Immature natural killer cell (primary cell): Measurements from ENCODE around the gene BACE1. TPM values are rescaled to one million over a fixed set of nuclear protein-coding genes. Genes with fewer than 3 reads are reported as not detected.
"Not testable (repeated sequence)": the region's sequence is repeated elsewhere in the genome, so short reads cannot be mapped to it uniquely, and the experiment has no call there.

Experiments
- DNase-seq, 3 donors: peaks; one replicate each; pipeline ENCODE4 v3.0.0; 2022; ENCODE audit warnings: mixed read lengths in 1 of 3
- H3K27ac Mint-ChIP-seq, 6 donors: one replicate each; pipeline ENCODE4 v1.8.0; 2020; ENCODE audit warnings: mixed read lengths in 6 of 6, mild to moderate bottlenecking in 5 of 6, inconsistent platforms in 4 of 6, moderate library complexity in 3 of 6
- H3K27me3 Mint-ChIP-seq, 3 donors: one replicate each; pipeline ENCODE4 v1.8.0; 2020 to 2021; ENCODE audit warnings: low read depth in 3 of 3, mild to moderate bottlenecking in 3 of 3, mixed read lengths in 3 of 3, moderate library complexity in 3 of 3, inconsistent platforms in 1 of 3
- H3K36me3 Mint-ChIP-seq, 3 donors: one replicate each; pipeline ENCODE4 v1.8.0; 2020; ENCODE audit warnings: mixed read lengths in 3 of 3, inconsistent platforms in 2 of 3, mild to moderate bottlenecking in 2 of 3
- H3K4me1 Mint-ChIP-seq, 2 donors: one replicate each; pipeline ENCODE4 v1.8.0; 2020; ENCODE audit warnings: inconsistent platforms in 2 of 2, mild to moderate bottlenecking in 2 of 2, mixed read lengths in 2 of 2, moderate library complexity in 1 of 2
- H3K4me3 Mint-ChIP-seq, 5 donors: one replicate each; pipeline ENCODE4 v1.8.0; 2020; ENCODE audit warnings: mild to moderate bottlenecking in 5 of 5, mixed read lengths in 5 of 5, inconsistent platforms in 3 of 5, moderate library complexity in 3 of 5
- H3K9me3 Mint-ChIP-seq, 6 donors: one replicate each; pipeline ENCODE4 v1.8.0; 2020; ENCODE audit warnings: mild to moderate bottlenecking in 6 of 6, mixed read lengths in 6 of 6, inconsistent platforms in 4 of 6, moderate library complexity in 3 of 6
- polyA plus RNA-seq, 3 donors: library from polyadenylated mRNA; unstranded; fragments of 300-500 nt; fragmentation: Illumina TruSeq; gene quantifications; one replicate each; pipeline ENCODE4 v1.2.3, GENCODE V29; 2021

Gene BACE1
- 1 to 10 TPM in 1 of 3 donors, under 1 TPM in 1, not detected in 1; 0.04 to 1.0 TPM for polyA plus RNA-seq

GRCh38 chr11:117316197-117316961, at the start of gene BACE1:
TSS of gene BACE1 (minus strand) at chr11:117316256. CDS start at chr11:117315795, 461 bp downstream.
- Mint-ChIP-seq H3K9me3 (no peaks in the 10 kb centered on the region), H3K27ac (peak within 1 kb of the TSS in 1 of 6 donors; percentile 4), H3K27me3 (peaks cover 7 to 12% (median 11%) of the 10 kb centered on the region in 3 donors), H3K4me1 (peaks cover 8 to 13% of the 10 kb centered on the region in 2 donors), H3K36me3 (no peaks in the 10 kb centered on the region), H3K4me3 (peak within 1 kb of the TSS; percentile 64 to 72 (median 66))
- DNase-seq: no peak

- Mint-ChIP-seq H3K9me3 (no peaks in the 10 kb centered on the region), H3K36me3 (peaks cover 31 to 54% (median 40%) of the 10 kb centered on the region in 3 donors), H3K27ac (no peak overlapping the region), H3K4me3 (no peak overlapping the region), H3K27me3 (no peaks in the 10 kb centered on the region), H3K4me1 (no peaks in the 10 kb centered on the region)
- no peak for DNase-seq
These were observed 45.4 kb upstream of the BACE1 start for GRCh38 chr11:117361432-117361831.

GRCh38 chr11:117356126-117356890, 40.3 kb upstream of the BACE1 start:
- Mint-ChIP-seq H3K4me3 (no peak overlapping the region), H3K27ac (no peak overlapping the region), H3K27me3 (no peaks in the 10 kb centered on the region), H3K9me3 (no peaks in the 10 kb centered on the region), H3K4me1 (no peaks in the 10 kb centered on the region), H3K36me3 (peaks cover 8 to 33% (median 30%) of the 10 kb centered on the region in 3 donors)
- no peak for DNase-seq

GRCh38 chr11:117354550-117354949, 38.5 kb upstream of the BACE1 start:
- Mint-ChIP-seq H3K4me1 (no peaks in the 10 kb centered on the region), H3K4me3 (no peak overlapping the region), H3K27me3 (no peaks in the 10 kb centered on the region), H3K27ac (no peak overlapping the region), H3K9me3 (no peaks in the 10 kb centered on the region), H3K36me3 (peaks cover 13 to 30% (median 25%) of the 10 kb centered on the region in 3 donors)
- no peak for DNase-seq

GRCh38 chr11:117345039-117345438, 29.0 kb upstream of the BACE1 start:
- H3K27ac Mint-ChIP-seq: no peak overlapping the region
- H3K36me3 Mint-ChIP-seq: peaks cover 5 to 43% (median 14%) of the 10 kb centered on the region in 3 donors
- H3K9me3 Mint-ChIP-seq: no peaks in the 10 kb centered on the region
- no peaks in the 10 kb centered on the region for H3K4me1 Mint-ChIP-seq
- H3K27me3 Mint-ChIP-seq: peaks cover 0 to 1% (median 0%) of the 10 kb centered on the region in 3 donors
- no peak for DNase-seq
- no peak overlapping the region for H3K4me3 Mint-ChIP-seq

GRCh38 chr11:117337076-117337475, 21.0 kb upstream of the BACE1 start:
- Mint-ChIP-seq H3K4me1 (peaks cover 0 to 2% of the 10 kb centered on the region in 2 donors), H3K9me3 (no peaks in the 10 kb centered on the region), H3K4me3 (no peak overlapping the region), H3K36me3 (peaks cover 14 to 37% (median 14%) of the 10 kb centered on the region in 3 donors), H3K27ac (no peak overlapping the region), H3K27me3 (peaks cover 0 to 2% (median 0%) of the 10 kb centered on the region in 3 donors)
- DNase-seq: no peak

GRCh38 chr11:117335399-117335798, 19.3 kb upstream of the BACE1 start:
- no peak overlapping the region for H3K4me3 Mint-ChIP-seq
- no peak overlapping the region for H3K27ac Mint-ChIP-seq
- H3K36me3 Mint-ChIP-seq: peaks cover 14 to 31% (median 14%) of the 10 kb centered on the region in 3 donors
- H3K4me1 Mint-ChIP-seq: peaks cover 0 to 2% of the 10 kb centered on the region in 2 donors
- DNase-seq: no peak
- no peaks in the 10 kb centered on the region for H3K9me3 Mint-ChIP-seq
- peaks cover 0 to 2% (median 0%) of the 10 kb centered on the region in 3 donors for H3K27me3 Mint-ChIP-seq

GRCh38 chr11:117334896-117335295, 18.8 kb upstream of the BACE1 start:
- no peaks in the 10 kb centered on the region for H3K27me3 Mint-ChIP-seq
- H3K27ac Mint-ChIP-seq: no peak overlapping the region
- DNase-seq: no peak
- H3K4me1 Mint-ChIP-seq: peaks cover 2 to 3% of the 10 kb centered on the region in 2 donors
- peaks cover 14 to 26% (median 14%) of the 10 kb centered on the region in 3 donors for H3K36me3 Mint-ChIP-seq
- H3K4me3 Mint-ChIP-seq: no peak overlapping the region
- no peaks in the 10 kb centered on the region for H3K9me3 Mint-ChIP-seq

GRCh38 chr11:117333917-117334316, 17.9 kb upstream of the BACE1 start:
- H3K9me3 Mint-ChIP-seq: no peaks in the 10 kb centered on the region
- DNase-seq: no peak
- no peak overlapping the region for H3K4me3 Mint-ChIP-seq
- no peak overlapping the region for H3K27ac Mint-ChIP-seq
- peaks cover 11 to 20% (median 11%) of the 10 kb centered on the region in 3 donors for H3K36me3 Mint-ChIP-seq
- H3K27me3 Mint-ChIP-seq: no peaks in the 10 kb centered on the region
- H3K4me1 Mint-ChIP-seq: peaks cover 2 to 6% of the 10 kb centered on the region in 2 donors

GRCh38 chr11:117332843-117333242, 16.8 kb upstream of the BACE1 start:
- peak overlapping the region in 1 of 6 donors; percentile 5 for H3K27ac Mint-ChIP-seq
- no peak for DNase-seq
- peaks cover 4 to 16% (median 5%) of the 10 kb centered on the region in 3 donors for H3K36me3 Mint-ChIP-seq
- H3K4me1 Mint-ChIP-seq: peaks cover 2 to 6% of the 10 kb centered on the region in 2 donors
- H3K4me3 Mint-ChIP-seq: no peak overlapping the region
- no peaks in the 10 kb centered on the region for H3K9me3 Mint-ChIP-seq
- H3K27me3 Mint-ChIP-seq: no peaks in the 10 kb centered on the region

- no peak overlapping the region for H3K27ac Mint-ChIP-seq
- peaks cover 2 to 10% of the 10 kb centered on the region in 2 donors for H3K4me1 Mint-ChIP-seq
- DNase-seq: no peak
- no peaks in the 10 kb centered on the region for H3K27me3 Mint-ChIP-seq
- no peaks in the 10 kb centered on the region for H3K9me3 Mint-ChIP-seq
- H3K36me3 Mint-ChIP-seq: peaks cover 0 to 5% (median 0%) of the 10 kb centered on the region in 3 donors
- no peak overlapping the region for H3K4me3 Mint-ChIP-seq
These were observed 12.4 kb upstream of the BACE1 start for GRCh38 chr11:117328375-117329010.

GRCh38 chr11:117327567-117328374, 11.7 kb upstream of the BACE1 start, which contains the start of gene CEP164:
TSS of gene CEP164 (plus strand) at chr11:117327854. CDS start at chr11:117338587, 10,733 bp downstream.
- Mint-ChIP-seq H3K4me1 (peaks cover 2 to 10% of the 10 kb centered on the region in 2 donors), H3K9me3 (no peaks in the 10 kb centered on the region), H3K36me3 (peaks cover 0 to 5% (median 0%) of the 10 kb centered on the region in 3 donors), H3K4me3 (peak within 1 kb of the TSS in 2 of 5 donors; percentile 52 to 69), H3K27ac (peak within 1 kb of the TSS in 2 of 6 donors; percentile 38 to 70), H3K27me3 (no peaks in the 10 kb centered on the region)
- DNase-seq: peak; percentile 91 to 93 (median 92)

- not testable (repeated sequence) for H3K27me3 Mint-ChIP-seq, H3K36me3 Mint-ChIP-seq, H3K4me1 Mint-ChIP-seq, DNase-seq, H3K9me3 Mint-ChIP-seq
- Mint-ChIP-seq H3K27ac (peak overlapping the region in 1 of 6 donors; percentile 70), H3K4me3 (peak overlapping the region in 1 of 5 donors; percentile 69)
These were observed 11.2 kb upstream of the BACE1 start for GRCh38 chr11:117327255-117327566.
